Astrocyte (in vitro differentiated cells and primary cell): ENCODE measurements around the gene PCNX4. TPM values are rescaled to one million over a fixed set of nuclear protein-coding genes. Genes with fewer than 3 reads are reported as not detected.

Experiments used
- DNase-seq: peaks from one replicate; pipeline ENCODE4 v3.0.0-alpha.2; 2010; ENCODE audit warnings: low read depth
- FAIRE-seq: peaks from 2 replicates; lab custom pipeline; 2011; peaks lifted over from hg19 to GRCh38; lab: Jason Lieb, UNC
- H2AFZ ChIP-seq: 2 replicates; pipeline ENCODE4 v1.6.0; 2012; ENCODE audit warnings: low read depth, low read length, inconsistent platforms
- H3K27ac ChIP-seq: 2 replicates; pipeline ENCODE4 v1.5.1; 2011; ENCODE audit warnings: low read depth, low read length, inconsistent platforms
- H3K27me3 ChIP-seq: 2 replicates; pipeline ENCODE4 v1.6.0; 2011; ENCODE audit warnings: low read length, inconsistent platforms; ENCODE audit not compliant: insufficient read depth
- H3K36me3 ChIP-seq: 2 replicates; pipeline ENCODE4 v1.5.1; 2011; ENCODE audit warnings: low read length, inconsistent platforms; ENCODE audit not compliant: insufficient read depth
- H3K4me1 ChIP-seq: 2 replicates; pipeline ENCODE4 v1.5.1; 2011; ENCODE audit warnings: low read length, inconsistent platforms; ENCODE audit not compliant: insufficient read depth
- H3K4me2 ChIP-seq: 2 replicates; pipeline ENCODE4 v1.6.0; 2012; ENCODE audit warnings: low read length, inconsistent platforms
- H3K4me3 ChIP-seq: 2 replicates; pipeline ENCODE4 v1.5.1; 2011; ENCODE audit warnings: low read depth, mild to moderate bottlenecking, low read length, inconsistent platforms; ENCODE audit not compliant: insufficient read depth
- H3K79me2 ChIP-seq: 2 replicates; pipeline ENCODE4 v1.6.0; 2012; ENCODE audit warnings: mild to moderate bottlenecking, low read length, inconsistent platforms; ENCODE audit not compliant: insufficient read depth
- H3K9ac ChIP-seq: 2 replicates; pipeline ENCODE4 v1.6.0; 2012; ENCODE audit warnings: mild to moderate bottlenecking, low read length, inconsistent platforms
- H3K9me3 ChIP-seq: 2 replicates; pipeline ENCODE4 v1.5.1; 2012; ENCODE audit warnings: low read depth, mild to moderate bottlenecking, low read length, inconsistent platforms; ENCODE audit not compliant: insufficient read depth
- H4K20me1 ChIP-seq: 2 replicates; pipeline ENCODE4 v1.6.0; 2012; ENCODE audit warnings: low read length, inconsistent platforms; ENCODE audit not compliant: insufficient read depth
- H3K27ac Mint-ChIP-seq: one replicate; pipeline ENCODE4 v1.8.0; 2021; ENCODE audit warnings: mild to moderate bottlenecking, mixed read lengths; ENCODE audit not compliant: unreplicated experiment
- H3K27me3 Mint-ChIP-seq: one replicate; pipeline ENCODE4 v1.8.0; 2021; ENCODE audit warnings: low read depth, mixed read lengths; ENCODE audit not compliant: unreplicated experiment
- H3K36me3 Mint-ChIP-seq: one replicate; pipeline ENCODE4 v1.8.0; 2021; ENCODE audit warnings: low read depth, mixed read lengths; ENCODE audit not compliant: unreplicated experiment
- H3K4me1 Mint-ChIP-seq: one replicate; pipeline ENCODE4 v1.8.0; 2021; ENCODE audit warnings: low read depth, mixed read lengths; ENCODE audit not compliant: unreplicated experiment
- H3K4me3 Mint-ChIP-seq: one replicate; pipeline ENCODE4 v1.8.0; 2021; ENCODE audit warnings: mild to moderate bottlenecking, moderate library complexity, mixed read lengths; ENCODE audit not compliant: unreplicated experiment
- H3K9me3 Mint-ChIP-seq: one replicate; pipeline ENCODE4 v1.8.0; 2021; ENCODE audit warnings: mild to moderate bottlenecking, mixed read lengths; ENCODE audit not compliant: unreplicated experiment
- EZH2 ChIP-seq: IDR thresholded peaks from 2 replicates; pipeline ENCODE4 v1.6.1; 2012; ENCODE audit warnings: mild to moderate bottlenecking, low read length, inconsistent platforms; ENCODE audit not compliant: insufficient read depth
- total RNA-seq: library from RNA; stranded (reverse); gene quantifications from 2 replicates; pipeline ENCODE4 v1.2.1, GENCODE V29; 2021
- TF ChIP-seq, protein P1 (sequence below): IDR thresholded peaks from 2 replicates; pipeline ENCODE4 v1.5.1; 2011; ENCODE audit warnings: low read depth, mild to moderate bottlenecking, inconsistent platforms, low read length, moderate library complexity; ENCODE audit not compliant: insufficient read depth

Gene PCNX4
- total RNA-seq, 1 donor from 2014 or later: 71.3 TPM

DNA sequence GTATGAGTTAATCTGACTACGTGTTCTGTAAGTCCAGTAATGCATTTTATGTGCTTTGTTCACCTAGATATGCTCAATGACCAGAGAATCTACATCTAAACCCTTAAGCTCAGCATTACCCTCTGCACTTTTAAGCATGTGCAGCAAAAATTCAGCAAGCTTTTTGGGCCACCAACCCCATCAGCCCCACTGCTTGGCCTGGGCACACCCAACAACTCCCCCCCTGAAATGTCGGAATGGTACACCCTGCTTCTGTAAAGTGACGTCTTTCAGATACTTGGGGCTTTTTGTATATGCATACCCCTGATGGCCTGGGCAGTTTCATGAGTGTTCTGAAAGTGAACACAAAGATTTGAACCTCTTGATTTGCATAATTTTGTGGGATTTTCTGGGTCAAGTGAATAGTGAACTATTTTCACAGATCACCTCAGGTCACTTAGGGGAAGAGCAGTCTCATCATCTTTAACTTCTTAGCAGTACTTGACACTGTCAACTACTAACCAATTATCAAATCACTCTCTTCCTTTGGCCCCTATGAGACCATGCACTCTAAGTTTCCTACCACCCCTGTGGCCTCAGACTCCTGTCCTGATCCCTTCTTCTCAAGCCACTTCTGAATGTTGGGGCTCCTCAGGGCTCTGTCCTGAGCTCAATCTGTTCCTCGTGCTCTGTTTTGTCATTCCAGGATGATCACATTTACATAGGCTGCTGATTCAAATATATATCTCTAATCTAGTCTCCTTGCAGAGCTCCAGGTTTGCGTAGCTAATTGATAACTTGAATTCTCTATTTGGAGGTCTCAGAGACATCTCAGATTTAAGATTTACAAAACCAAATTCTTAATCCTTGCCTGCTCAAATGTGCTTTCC is 121.0 kb downstream of the PCNX4 start:
- H3K36me3 ChIP-seq: no peaks in the 10 kb centered on the region
- H3K4me3 ChIP-seq: no peak overlapping the region
- no peaks in the 10 kb centered on the region for H4K20me1 ChIP-seq
- Mint-ChIP-seq H3K9me3 (peaks cover 4% of the 10 kb centered on the region), H3K36me3 (no peaks in the 10 kb centered on the region), H3K27me3 (peaks cover 2% of the 10 kb centered on the region), H3K4me3 (no peak overlapping the region), H3K4me1 (no peaks in the 10 kb centered on the region), H3K27ac (no peak overlapping the region)
- no peak for TF ChIP-seq EZH2
- TF ChIP-seq, protein P1, sequence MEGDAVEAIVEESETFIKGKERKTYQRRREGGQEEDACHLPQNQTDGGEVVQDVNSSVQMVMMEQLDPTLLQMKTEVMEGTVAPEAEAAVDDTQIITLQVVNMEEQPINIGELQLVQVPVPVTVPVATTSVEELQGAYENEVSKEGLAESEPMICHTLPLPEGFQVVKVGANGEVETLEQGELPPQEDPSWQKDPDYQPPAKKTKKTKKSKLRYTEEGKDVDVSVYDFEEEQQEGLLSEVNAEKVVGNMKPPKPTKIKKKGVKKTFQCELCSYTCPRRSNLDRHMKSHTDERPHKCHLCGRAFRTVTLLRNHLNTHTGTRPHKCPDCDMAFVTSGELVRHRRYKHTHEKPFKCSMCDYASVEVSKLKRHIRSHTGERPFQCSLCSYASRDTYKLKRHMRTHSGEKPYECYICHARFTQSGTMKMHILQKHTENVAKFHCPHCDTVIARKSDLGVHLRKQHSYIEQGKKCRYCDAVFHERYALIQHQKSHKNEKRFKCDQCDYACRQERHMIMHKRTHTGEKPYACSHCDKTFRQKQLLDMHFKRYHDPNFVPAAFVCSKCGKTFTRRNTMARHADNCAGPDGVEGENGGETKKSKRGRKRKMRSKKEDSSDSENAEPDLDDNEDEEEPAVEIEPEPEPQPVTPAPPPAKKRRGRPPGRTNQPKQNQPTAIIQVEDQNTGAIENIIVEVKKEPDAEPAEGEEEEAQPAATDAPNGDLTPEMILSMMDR: no peak
- peaks cover 4% of the 10 kb centered on the region for H3K27me3 ChIP-seq
- DNase-seq (no peak), FAIRE-seq (no peak)
- H2AFZ ChIP-seq: no peak overlapping the region
- no peak overlapping the region for H3K9ac ChIP-seq
- H3K79me2 ChIP-seq: no peaks in the 10 kb centered on the region
- H3K27ac ChIP-seq: no peak overlapping the region
- no peak overlapping the region for H3K4me2 ChIP-seq
- no peaks in the 10 kb centered on the region for H3K9me3 ChIP-seq
- H3K4me1 ChIP-seq: peaks cover 3% of the 10 kb centered on the region

DNA sequence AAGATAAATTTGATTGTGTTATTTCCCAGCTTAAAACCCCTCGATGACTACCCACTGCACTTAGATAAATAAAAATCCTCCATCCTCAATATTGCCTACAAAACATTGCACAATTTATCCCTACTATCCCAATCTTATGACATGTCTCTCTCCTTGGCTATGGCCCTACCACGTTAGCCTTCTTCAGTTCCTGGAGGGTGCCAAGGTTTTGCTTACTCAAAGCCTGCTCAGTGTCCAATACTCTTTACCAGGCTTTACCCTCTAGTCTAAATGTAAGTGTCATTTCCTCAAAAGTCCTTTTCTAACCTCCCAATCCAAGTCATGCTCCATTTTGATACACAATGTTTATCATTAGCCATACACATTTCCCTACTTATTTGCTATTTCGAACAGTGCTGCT is 122.3 kb downstream of the PCNX4 start:
- Histone ChIP-seq H3K4me1 (peaks cover 3% of the 10 kb centered on the region), H3K4me3 (no peak overlapping the region), H4K20me1 (no peaks in the 10 kb centered on the region), H3K9ac (no peak overlapping the region), H3K36me3 (no peaks in the 10 kb centered on the region), H3K9me3 (no peaks in the 10 kb centered on the region), H3K27me3 (peaks cover 4% of the 10 kb centered on the region), H3K27ac (no peak overlapping the region), H2AFZ (no peak overlapping the region), H3K4me2 (no peak overlapping the region), H3K79me2 (no peaks in the 10 kb centered on the region)
- Mint-ChIP-seq H3K36me3 (no peaks in the 10 kb centered on the region), H3K27ac (no peak overlapping the region), H3K4me3 (no peak overlapping the region), H3K4me1 (no peaks in the 10 kb centered on the region), H3K9me3 (peaks cover 4% of the 10 kb centered on the region), H3K27me3 (peaks cover 2% of the 10 kb centered on the region)
- DNase-seq (no peak), FAIRE-seq (no peak)
- TF ChIP-seq, protein P1: no peak
- TF ChIP-seq EZH2: no peak
